COR-L47 (cell line): ENCODE results near the gene CEP70.

Source experiments
- DNase-seq: peaks from one replicate; lab custom pipeline; 2025; lab: John Stamatoyannopoulos, UW

The CEP70 gene

GRCh38 chr3:138452436-138452835 lies 141.6 kb downstream of the CEP70 start:
- DNase-seq, result no peak

GRCh38 chr3:138451595-138452162 lies 142.4 kb downstream of the CEP70 start:
- DNase-seq, result no peak

GRCh38 chr3:138450704-138451424 lies 143.2 kb downstream of the CEP70 start:
- DNase-seq, result no peak

- DNase-seq, result no peak
Measured at GRCh38 chr3:138450181-138450580, 143.9 kb downstream of the CEP70 start.

GRCh38 chr3:138449490-138449889 lies 144.6 kb downstream of the CEP70 start:
- no peak for DNase-seq

DNA sequence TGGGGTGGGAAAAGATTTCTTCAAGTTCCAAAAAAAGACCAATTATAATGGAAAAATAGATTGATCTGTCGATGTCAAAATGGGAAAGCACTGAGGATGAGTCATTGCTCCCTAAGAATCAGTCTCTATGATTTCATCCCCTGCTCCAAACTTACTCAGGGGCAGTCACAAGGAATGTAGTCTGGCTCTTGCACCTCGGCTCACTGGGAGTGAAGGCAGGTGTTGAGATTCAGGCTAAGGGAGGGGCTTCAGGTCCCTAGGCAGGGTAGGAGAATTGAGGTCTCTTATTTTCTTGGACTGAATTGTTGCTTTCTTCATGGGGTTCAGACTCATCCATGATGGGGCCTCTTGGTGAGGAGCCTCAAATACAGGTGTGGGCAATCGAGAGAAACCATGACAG lies 145.4 kb downstream of the CEP70 start:
- DNase-seq, result no peak

DNA sequence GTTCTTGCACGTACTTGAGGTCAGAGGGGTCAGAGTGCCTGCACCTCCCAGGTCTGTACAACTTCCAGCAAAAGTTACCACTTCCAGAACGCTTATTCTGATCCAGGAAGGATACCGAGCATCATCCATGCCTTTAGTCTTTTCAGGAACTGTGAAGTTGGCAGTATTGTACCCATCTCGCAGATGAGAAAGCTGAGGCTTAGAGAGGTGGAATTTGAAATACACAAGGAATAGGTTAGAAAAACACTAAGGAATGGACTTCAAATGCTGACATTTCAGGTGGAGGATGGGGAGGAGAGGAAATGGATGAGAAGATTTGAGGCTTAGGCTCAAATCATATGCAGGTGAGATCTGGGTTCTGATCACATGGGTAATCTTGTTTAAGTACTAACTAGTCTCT lies 148.4 kb downstream of the CEP70 start:
- no peak for DNase-seq

GRCh38 chr3:138445236-138445635 lies 148.8 kb downstream of the CEP70 start:
- DNase-seq, result no peak
